ENCODE data around the gene TUSC2.

- TF ChIP-seq REST (IDR thresholded peaks at IDR 0.05; ENCODE audit: low read depth, low read length) = no peak
- no peak for TF ChIP-seq CTCF (IDR thresholded peaks at IDR 0.05)
- no peak for TF ChIP-seq FOXM1 (IDR thresholded peaks at IDR 0.05; ENCODE audit: low read depth)
- TF ChIP-seq RAD21 (IDR thresholded peaks at IDR 0.05; ENCODE audit: low read length) = no peak
- TF ChIP-seq POLR2AphosphoS5 (IDR thresholded peaks at IDR 0.05; ENCODE audit: low read depth, low read length) = no peak
- TF ChIP-seq CHD2 (IDR thresholded peaks at IDR 0.05; ENCODE audit: low read length, partially characterized antibody) = no peak
- TF ChIP-seq MAX (IDR thresholded peaks at IDR 0.05; ENCODE audit: low read depth) = no peak
These were observed 23.4 kb downstream of the TUSC2 start for GRCh38 chr3:50304601-50305000.
